Tibial artery (tissue), 4 donors: Measurements from ENCODE around the gene ADSS2.
"Not testable (repeated sequence)": the region's sequence is repeated elsewhere in the genome, so short reads cannot be mapped to it uniquely, and the experiment has no call there.

ENCODE experiments used
- DNase-seq, 2 donors: peaks; one replicate each; pipeline ENCODE4 v3.0.0-alpha.2; 2019
- H3K27ac ChIP-seq, 2 donors: fragments of 200-600 bp; sonication (generic) in 1 of 2; 1 replicate in 1 of 2; 2 replicates in 1 of 2; pipeline ENCODE4 v1.5.1; 2018 to 2019; ENCODE audit warnings: mild to moderate bottlenecking in 1 of 2
- H3K27me3 ChIP-seq, 2 donors: fragments of 200-600 bp; sonication (generic) in 1 of 2; one replicate each; pipeline versions ENCODE4 v1.5.1 to v1.6.0; 2016 to 2019
- H3K36me3 ChIP-seq, 3 donors: fragments of 200-600 bp; sonication (generic) in 2 of 3; one replicate each; pipeline ENCODE4 v1.5.1; 2016 to 2019; ENCODE audit warnings: mild to moderate bottlenecking in 2 of 3
- H3K4me1 ChIP-seq, 4 donors: fragments of 200-600 bp; sonication (generic) in 2 of 4; 1 replicate in 3 of 4; 2 replicates in 1 of 4; pipeline ENCODE4 v1.5.1; 2016 to 2019
- H3K4me3 ChIP-seq, 2 donors: fragments of 200-600 bp; sonication (generic) in 1 of 2; 1 replicate in 1 of 2; 2 replicates in 1 of 2; pipeline ENCODE4 v1.5.1; 2018 to 2019; ENCODE audit warnings: mild to moderate bottlenecking in 2 of 2
- H3K9me3 ChIP-seq, 3 donors: fragments of 200-600 bp; sonication (generic) in 1 of 3; one replicate each; pipeline ENCODE4 v1.5.1; 2016 to 2019
- CTCF ChIP-seq, 2 experiments: fragments of 200-600 bp in 1 of 2; fragments of 450-650 bp in 1 of 2; IDR thresholded peaks; one replicate each; pipeline ENCODE4 v1.5.1; 2017 to 2019; ENCODE audit warnings: antibody characterized with exemption in 2 of 2, mild to moderate bottlenecking in 1 of 2, moderate library complexity in 1 of 2
- intact Hi-C: fragments of 100-400 bp; cut with DNase I; formaldehyde crosslinking; loops from one replicate; pipeline ENCODE4 v1.15.0; 2023; ENCODE audit warnings: low total_unique reads

The ADSS2 gene

GRCh38 chr1:244369256-244370057 is 82.3 kb downstream of the ADSS2 start:
- intact Hi-C loops, result no loop called here
- Histone ChIP-seq H3K27ac (no peak overlapping the region), H3K27me3 (no peaks in the 10 kb centered on the region), H3K4me3 (no peak overlapping the region), H3K4me1 (peaks cover 0 to 7% (median 0%) of the 10 kb centered on the region in 4 donors), H3K36me3 (no peaks in the 10 kb centered on the region), H3K9me3 (no peaks in the 10 kb centered on the region)
- no peak for TF ChIP-seq CTCF (IDR thresholded peaks at IDR 0.05)
- no peak for DNase-seq

- H3K4me1 ChIP-seq, result peaks cover 0 to 7% (median 0%) of the 10 kb centered on the region in 4 donors
- intact Hi-C loops, result no loop called here
- H3K9me3 ChIP-seq, result no peaks in the 10 kb centered on the region
- TF ChIP-seq CTCF (IDR thresholded peaks at IDR 0.05), result no peak
- no peak overlapping the region for H3K4me3 ChIP-seq
- H3K36me3 ChIP-seq, result no peaks in the 10 kb centered on the region
- no peak for DNase-seq
- H3K27ac ChIP-seq, result no peak overlapping the region
- no peaks in the 10 kb centered on the region for H3K27me3 ChIP-seq
Measured at GRCh38 chr1:244368279-244368678, 83.4 kb downstream of the ADSS2 start.

- no peaks in the 10 kb centered on the region for H3K36me3 ChIP-seq
- intact Hi-C loops, result no loop called here
- H3K4me1 ChIP-seq, result peaks cover 0 to 9% (median 0%) of the 10 kb centered on the region in 4 donors
- no peak overlapping the region for H3K27ac ChIP-seq
- no peak for DNase-seq
- H3K27me3 ChIP-seq, result no peaks in the 10 kb centered on the region
- no peak overlapping the region for H3K4me3 ChIP-seq
- H3K9me3 ChIP-seq, result no peaks in the 10 kb centered on the region
- TF ChIP-seq CTCF (IDR thresholded peaks at IDR 0.05), result no peak
Measured at GRCh38 chr1:244367399-244368114, 84.2 kb downstream of the ADSS2 start.

- Histone ChIP-seq H3K27ac (no peak overlapping the region), H3K4me3 (no peak overlapping the region), H3K27me3 (no peaks in the 10 kb centered on the region), H3K36me3 (no peaks in the 10 kb centered on the region), H3K9me3 (no peaks in the 10 kb centered on the region), H3K4me1 (peaks cover 0 to 16% (median 5%) of the 10 kb centered on the region in 4 donors)
- no peak for TF ChIP-seq CTCF (IDR thresholded peaks at IDR 0.05)
- no peak for DNase-seq
- intact Hi-C loops, result no loop called here
Measured at GRCh38 chr1:244365809-244366208, 85.9 kb downstream of the ADSS2 start.

GRCh38 chr1:244365262-244365661 is 86.4 kb downstream of the ADSS2 start:
- H3K9me3 ChIP-seq, H3K36me3 ChIP-seq, H3K4me3 ChIP-seq, H3K27me3 ChIP-seq, DNase-seq, intact Hi-C loops, H3K27ac ChIP-seq: not testable (repeated sequence)
- H3K4me1 ChIP-seq, result peaks cover 0 to 16% (median 5%) of the 10 kb centered on the region in 4 donors

- no peak for TF ChIP-seq CTCF (IDR thresholded peaks at IDR 0.05)
Measured at GRCh38 chr1:244362476-244362875, 89.2 kb downstream of the ADSS2 start.

More at GRCh38 chr1:244362476-244362875, 89.2 kb downstream of the ADSS2 start:
- Histone ChIP-seq H3K36me3 (no peaks in the 10 kb centered on the region), H3K4me3 (no peak overlapping the region), H3K9me3 (no peaks in the 10 kb centered on the region), H3K4me1 (peaks cover 0 to 16% (median 5%) of the 10 kb centered on the region in 4 donors), H3K27ac (no peak overlapping the region), H3K27me3 (no peaks in the 10 kb centered on the region)
- no peak for DNase-seq
- intact Hi-C loops, result no loop called here
